ENCODE results near the gene KDM4C.
"Not testable (repeated sequence)": the region's sequence is repeated elsewhere in the genome, so short reads cannot be mapped to it uniquely, and the experiment has no call there.

The KDM4C gene

GRCh38 chr9:7011395-7012067 lies 253.8 kb downstream of the KDM4C start:
- Histone ChIP-seq H3K4me3 (ENCODE audit: low read depth in 1 of 2, low read length in 1 of 2) (no peak overlapping the region), H3K27me3 (no peaks in the 10 kb centered on the region), H3K4me1 (ENCODE audit: control insufficient read depth in 1 of 2, insufficient read depth in 1 of 2, low read depth in 1 of 2, low read length in 1 of 2) (peaks cover 9 to 15% of the 10 kb centered on the region in 2 experiments), H3K9me3 (no peaks in the 10 kb centered on the region), H3K36me3 (peaks cover 33% of the 10 kb centered on the region), H3K27ac (peak overlapping the region; percentile 24)
- TF ChIP-seq CTCF (IDR thresholded peaks at IDR 0.05): no peak

- Histone ChIP-seq H3K4me1 (ENCODE audit: control insufficient read depth in 1 of 2, insufficient read depth in 1 of 2, low read depth in 1 of 2, low read length in 1 of 2) (no peaks in the 10 kb centered on the region), H3K9me3 (no peaks in the 10 kb centered on the region), H3K27ac (no peak overlapping the region), H3K36me3 (peaks cover 15% of the 10 kb centered on the region), H3K4me3 (ENCODE audit: low read depth in 1 of 2, low read length in 1 of 2) (no peak overlapping the region), H3K27me3 (no peaks in the 10 kb centered on the region)
- TF ChIP-seq CTCF (IDR thresholded peaks at IDR 0.05): no peak
These were observed 270.2 kb downstream of the KDM4C start for GRCh38 chr9:7027996-7028395.

- H3K36me3 ChIP-seq: peaks cover 15% of the 10 kb centered on the region
- H3K27ac ChIP-seq: no peak overlapping the region
- no peaks in the 10 kb centered on the region for H3K9me3 ChIP-seq
- no peak for TF ChIP-seq CTCF (IDR thresholded peaks at IDR 0.05)
- no peaks in the 10 kb centered on the region for H3K27me3 ChIP-seq
- H3K4me1 ChIP-seq (ENCODE audit: control insufficient read depth in 1 of 2, insufficient read depth in 1 of 2, low read depth in 1 of 2, low read length in 1 of 2): no peaks in the 10 kb centered on the region
- H3K4me3 ChIP-seq (ENCODE audit: low read depth in 1 of 2, low read length in 1 of 2): no peak overlapping the region
These were observed 270.8 kb downstream of the KDM4C start for GRCh38 chr9:7028591-7028990.

GRCh38 chr9:7030943-7031342 lies 273.2 kb downstream of the KDM4C start:
- H3K4me1 ChIP-seq (ENCODE audit: control insufficient read depth in 1 of 2, insufficient read depth in 1 of 2, low read depth in 1 of 2, low read length in 1 of 2); H3K27ac ChIP-seq; H3K4me3 ChIP-seq (ENCODE audit: low read depth in 1 of 2, low read length in 1 of 2); H3K9me3 ChIP-seq; H3K27me3 ChIP-seq: not testable (repeated sequence)
- peaks cover 15% of the 10 kb centered on the region for H3K36me3 ChIP-seq

- Histone ChIP-seq H3K27me3 (no peaks in the 10 kb centered on the region), H3K4me3 (ENCODE audit: low read depth in 1 of 2, low read length in 1 of 2) (no peak overlapping the region), H3K27ac (no peak overlapping the region), H3K36me3 (peaks cover 4% of the 10 kb centered on the region), H3K4me1 (ENCODE audit: control insufficient read depth in 1 of 2, insufficient read depth in 1 of 2, low read depth in 1 of 2, low read length in 1 of 2) (no peaks in the 10 kb centered on the region), H3K9me3 (no peaks in the 10 kb centered on the region)
- no peak for TF ChIP-seq CTCF (IDR thresholded peaks at IDR 0.05)
These were observed 275.6 kb downstream of the KDM4C start for GRCh38 chr9:7033076-7034045.

GRCh38 chr9:7037176-7037575 lies 279.4 kb downstream of the KDM4C start:
- Histone ChIP-seq H3K27me3 (no peaks in the 10 kb centered on the region), H3K4me1 (ENCODE audit: control insufficient read depth in 1 of 2, insufficient read depth in 1 of 2, low read depth in 1 of 2, low read length in 1 of 2) (no peaks in the 10 kb centered on the region), H3K27ac (no peak overlapping the region), H3K9me3 (no peaks in the 10 kb centered on the region), H3K36me3 (no peaks in the 10 kb centered on the region), H3K4me3 (ENCODE audit: low read depth in 1 of 2, low read length in 1 of 2) (no peak overlapping the region)
- no peak for TF ChIP-seq CTCF (IDR thresholded peaks at IDR 0.05)
